C1 segment of cervical spinal cord (tissue), 14 donors: ENCODE results near the gene POLR1A.
"Not testable (repeated sequence)": the region's sequence is repeated elsewhere in the genome, so short reads cannot be mapped to it uniquely, and the experiment has no call there.

Source experiments
- DNase-seq, 14 donors: peaks; one replicate each; lab custom pipeline; 2025; lab: John Stamatoyannopoulos, UW

Gene POLR1A

DNA sequence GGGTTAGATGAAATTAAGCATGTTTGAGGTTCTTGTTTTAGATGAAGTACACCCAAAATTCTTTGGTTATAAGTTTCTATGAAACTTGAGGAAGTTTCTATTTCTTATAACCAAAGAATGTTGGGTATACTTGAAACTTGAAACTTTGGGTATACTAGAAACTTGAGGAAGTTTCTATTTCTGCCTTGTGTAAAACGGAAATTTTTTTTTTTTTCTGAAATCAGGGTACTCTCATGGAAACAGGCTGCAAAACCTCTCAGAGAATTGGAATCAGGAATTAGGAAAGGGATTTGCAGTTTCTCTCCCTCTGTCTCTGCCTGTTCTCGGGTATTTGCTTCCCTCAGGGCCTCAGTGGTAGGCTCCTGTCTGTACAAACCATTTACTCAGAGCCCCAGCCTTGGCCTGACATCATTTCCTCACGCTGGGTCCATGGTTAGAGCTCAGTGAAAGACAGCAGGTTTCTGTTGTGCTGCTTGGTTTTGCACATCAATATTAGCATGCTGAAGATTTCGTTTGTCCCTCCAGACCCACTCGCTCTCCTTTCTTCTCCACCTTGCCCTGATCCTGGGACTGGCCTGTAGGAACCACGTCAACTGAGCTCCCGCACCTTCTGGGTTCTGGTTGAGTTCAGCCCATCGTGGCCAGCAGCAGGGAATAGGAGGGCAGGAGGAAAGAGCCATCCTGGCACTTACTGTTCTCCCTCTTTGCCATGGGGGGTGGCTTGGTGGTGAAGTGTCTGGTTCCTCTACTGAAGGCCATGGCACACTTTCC lies 106.4 kb downstream of the POLR1A start:
- DNase-seq: peak in 2 of 14 donors; percentile 10 to 17

DNA sequence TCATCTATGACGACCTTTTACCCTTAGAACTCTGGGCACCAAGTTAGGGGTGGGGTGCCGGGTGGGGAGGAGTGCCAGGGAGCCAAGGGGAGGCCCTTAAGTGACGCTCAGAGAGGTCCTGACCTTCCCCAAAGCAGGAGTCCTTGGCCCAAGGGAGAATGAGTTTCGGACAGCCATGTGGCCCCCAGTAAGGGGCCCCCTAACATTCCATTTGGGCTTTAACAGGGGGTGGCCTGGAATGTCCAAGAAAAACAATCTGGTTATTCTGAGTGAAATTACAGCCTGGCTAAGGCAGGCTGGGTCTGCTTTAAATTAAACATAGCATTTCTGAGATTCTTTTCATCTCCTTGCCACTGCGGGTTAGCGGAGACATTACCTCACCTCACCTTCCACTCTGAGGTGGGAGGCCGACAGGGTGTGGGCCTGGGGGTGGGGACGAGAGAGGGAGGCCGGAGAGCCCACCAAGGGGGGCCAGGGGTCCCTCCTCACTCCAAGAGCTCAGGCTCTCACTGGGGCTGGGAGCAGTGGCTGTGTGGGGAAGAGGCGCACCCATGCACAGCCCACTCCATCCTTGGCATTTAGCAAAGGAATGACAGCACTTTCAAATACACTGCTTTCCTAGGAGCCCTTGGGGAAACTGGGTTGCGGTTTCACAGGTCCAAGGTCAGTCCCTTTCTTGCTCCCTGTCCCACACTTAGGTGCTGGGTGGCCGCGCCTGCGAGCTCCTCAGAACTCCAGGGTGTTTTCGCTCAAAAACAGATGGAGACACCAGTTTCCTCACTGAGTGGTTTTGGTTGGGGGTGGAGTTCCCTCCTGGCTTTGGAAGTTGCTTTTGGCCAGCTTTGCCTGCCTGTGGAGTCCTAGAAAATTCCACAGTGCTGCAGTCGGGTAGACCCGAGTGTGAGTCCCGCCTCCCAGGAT lies 107.4 kb downstream of the POLR1A start:
- peak in 2 of 14 donors; percentile 17 to 21 for DNase-seq

DNA sequence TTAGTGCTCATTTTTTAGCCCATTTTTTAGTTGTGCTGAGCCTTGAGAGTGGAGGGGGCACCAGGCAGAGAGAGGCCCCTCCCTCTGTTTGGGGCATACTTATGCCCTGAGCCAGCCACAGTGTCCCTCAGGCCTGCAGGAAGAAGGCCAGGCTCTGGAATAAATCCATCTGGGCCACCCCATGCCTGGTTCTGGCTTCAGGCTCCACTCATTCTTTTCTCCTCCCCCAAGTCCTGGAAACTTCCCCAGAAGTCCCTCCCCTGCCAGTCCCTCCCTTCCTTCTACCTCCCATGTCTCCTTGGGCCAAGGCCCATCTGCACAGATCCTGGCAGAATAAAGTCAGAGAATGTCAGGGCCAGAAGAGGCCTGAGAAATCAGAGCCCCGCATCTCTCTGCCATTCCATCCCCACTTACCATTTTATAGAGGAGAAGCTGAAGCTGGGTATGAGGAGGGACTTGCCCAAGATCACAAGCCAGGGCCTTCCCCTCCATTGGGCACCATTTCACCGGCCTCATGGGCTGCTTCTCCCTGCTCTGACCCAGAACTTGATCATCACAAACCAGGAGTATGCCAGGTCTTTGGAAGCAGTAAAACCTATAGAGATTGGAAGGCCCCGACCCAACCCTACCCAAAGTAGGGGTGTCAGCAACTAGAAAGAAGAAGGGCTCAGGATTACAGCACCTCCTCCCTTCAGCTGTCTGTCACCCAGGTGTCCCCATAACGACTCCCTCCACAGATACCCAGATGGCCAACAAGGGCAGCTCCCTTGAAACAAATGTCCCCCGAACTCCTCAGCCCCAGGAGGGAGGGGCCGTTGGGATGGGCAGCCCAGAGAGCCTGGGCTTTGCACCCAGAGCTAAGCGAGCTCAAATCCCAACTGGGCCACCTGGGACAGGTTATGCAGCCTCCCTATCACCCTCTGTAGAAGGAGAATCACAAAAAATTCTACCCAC lies 108.4 kb downstream of the POLR1A start:
- DNase-seq: peak in 10 of 14 donors; percentile 23 to 91 (median 58)

DNA sequence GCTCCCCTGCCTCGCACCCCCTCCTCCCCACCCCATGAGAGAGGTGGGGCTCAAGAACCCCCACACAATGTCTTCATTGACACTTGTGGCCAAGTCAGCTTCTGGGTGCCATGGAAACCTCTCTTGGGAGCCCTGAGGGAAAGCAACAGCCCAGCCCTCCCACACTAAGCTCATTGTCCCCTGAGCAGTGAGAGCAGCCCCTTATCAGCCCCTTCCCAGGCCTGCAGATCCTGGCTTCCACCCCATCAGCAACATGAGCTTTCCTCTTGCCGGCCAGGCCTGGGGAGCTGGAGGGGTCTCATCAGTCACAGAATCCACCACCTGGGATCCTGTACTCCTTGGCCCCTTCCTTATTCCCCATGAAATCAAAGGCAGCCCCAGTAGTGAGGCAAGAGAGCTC lies 109.1 kb downstream of the POLR1A start:
- peak in 6 of 14 donors; percentile 24 to 59 (median 38) for DNase-seq

DNA sequence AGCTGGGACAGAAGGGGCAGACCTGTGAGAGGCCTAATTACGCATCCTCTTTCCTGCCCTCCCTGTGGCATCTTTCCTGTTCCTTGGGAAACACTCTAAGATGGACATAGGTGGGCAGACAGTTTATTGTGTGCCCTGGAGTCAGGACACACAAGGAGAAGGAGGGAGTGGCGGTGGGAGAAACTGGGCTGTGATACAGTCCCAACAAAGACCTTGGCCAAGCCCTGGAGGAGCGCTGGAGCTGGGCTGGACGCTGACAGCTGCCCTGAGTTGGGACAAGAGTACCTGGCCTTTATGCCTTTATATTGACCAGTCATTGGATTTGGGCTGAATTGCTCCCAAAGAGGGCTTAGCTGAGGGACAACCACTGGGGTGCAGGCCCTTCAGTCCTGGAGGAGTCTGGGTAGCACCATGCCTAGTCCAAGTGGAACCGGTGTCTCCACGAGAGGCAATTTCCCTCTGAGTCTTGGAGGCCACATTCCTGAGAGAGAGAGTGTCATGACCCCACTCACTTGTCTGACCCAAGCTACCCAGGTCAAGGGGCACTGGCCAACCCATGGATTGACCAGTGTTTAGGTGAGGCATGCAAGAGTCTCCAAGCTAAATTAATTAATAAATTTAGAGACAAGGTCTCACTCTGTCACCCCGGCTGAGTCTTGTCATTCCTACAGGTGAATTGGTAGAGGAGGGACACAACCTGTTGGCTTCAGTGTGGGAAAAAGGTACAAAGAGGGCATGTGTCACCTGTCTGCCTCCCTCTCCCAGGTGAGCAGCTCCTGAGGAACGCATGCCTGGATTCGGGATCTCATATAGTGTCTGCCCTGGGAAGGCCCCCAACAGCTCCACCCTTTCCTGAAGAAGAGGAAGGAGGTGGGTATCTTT lies 109.8 kb downstream of the POLR1A start:
- no peak for DNase-seq

DNA sequence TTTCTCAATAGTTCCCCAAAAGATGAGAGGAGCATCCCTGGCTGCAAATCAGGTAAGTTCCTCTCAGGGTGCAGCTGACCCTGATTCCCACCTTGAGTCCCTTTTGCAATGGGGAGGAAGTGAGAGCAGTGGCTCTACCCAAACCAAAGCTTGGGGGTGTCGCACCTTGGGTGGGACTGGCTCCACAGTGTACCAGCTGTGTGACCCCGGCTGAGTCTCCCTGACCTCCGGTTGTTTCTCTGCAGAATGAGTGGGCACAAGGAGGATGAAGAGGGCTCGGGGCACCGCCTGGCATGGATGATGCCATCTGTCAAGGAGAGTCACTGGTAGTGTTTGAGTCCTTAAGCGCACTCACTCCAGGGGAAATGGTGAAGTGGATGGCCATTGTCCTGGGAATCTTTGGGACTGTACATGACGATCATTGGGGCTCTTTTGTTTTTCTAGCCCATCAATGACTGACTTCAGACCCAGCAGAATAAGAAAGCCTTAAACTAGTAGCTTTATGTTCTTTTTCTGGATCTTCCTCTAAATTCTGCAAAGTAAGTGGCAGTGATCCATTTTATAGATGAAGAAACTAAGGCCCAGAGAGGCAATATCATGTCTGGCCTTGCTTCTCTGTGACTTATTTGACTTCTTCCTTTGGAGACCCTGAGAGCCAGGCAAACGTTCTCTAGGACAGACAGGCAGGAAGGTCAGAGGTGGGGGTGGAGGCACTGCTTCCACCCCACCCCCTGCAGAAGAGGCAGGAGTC lies 110.6 kb downstream of the POLR1A start:
- DNase-seq: no peak

DNA sequence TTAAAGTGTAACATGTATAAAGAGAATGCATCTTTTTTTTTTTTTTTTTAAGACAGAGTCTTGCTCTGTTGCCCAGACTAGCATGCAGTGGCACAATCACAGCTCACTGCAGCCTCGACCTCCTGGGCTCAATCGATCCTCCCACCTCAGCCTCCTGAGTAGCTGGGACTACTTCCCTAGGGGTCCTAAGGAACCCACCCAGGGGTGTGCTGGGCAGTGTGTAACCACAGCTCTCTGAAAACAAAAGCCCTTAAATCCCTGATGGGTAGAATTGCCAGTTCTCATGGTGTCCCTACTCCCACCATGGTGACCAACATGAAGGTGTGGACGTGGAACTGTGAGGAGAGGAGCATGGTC lies 111.3 kb downstream of the POLR1A start:
- DNase-seq: no peak

DNA sequence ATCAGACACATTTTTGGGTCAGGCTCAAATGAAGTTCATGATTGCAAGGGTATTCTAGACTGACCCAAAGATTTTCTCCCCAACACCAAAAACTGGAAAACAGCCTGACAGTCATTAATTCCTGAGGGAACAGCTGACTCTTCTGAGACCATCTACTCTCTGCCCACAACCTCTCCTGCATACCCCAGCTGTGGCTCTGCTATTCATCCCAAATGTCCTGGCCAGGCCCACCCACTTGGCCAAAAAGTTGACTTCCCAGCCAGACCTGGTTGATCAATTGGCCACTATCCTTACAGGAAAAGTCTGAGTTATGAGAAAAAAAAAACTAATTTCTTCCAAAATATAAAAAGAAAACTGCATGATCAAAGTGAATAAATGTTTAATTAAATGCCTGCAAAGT lies 113.1 kb downstream of the POLR1A start:
- DNase-seq: no peak

DNA sequence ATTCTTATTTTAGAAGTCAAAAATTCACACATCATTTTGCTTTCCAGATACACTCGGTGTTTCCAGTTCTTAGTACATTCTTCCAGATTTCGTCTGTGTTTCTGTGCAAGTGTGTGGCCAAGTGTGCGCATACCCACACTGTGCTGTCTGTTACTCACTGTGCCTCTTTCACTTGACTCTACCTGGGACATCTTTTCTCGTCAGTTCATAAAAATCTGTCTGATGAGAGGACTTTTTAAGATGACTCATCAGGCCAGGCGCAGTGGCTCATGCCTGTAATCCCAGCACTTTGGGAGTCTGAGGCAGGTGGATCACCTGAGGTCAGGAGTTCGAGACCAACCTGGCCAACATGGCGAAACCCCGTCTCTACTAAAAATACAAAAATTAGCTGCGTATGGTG lies 113.6 kb downstream of the POLR1A start:
- DNase-seq: not testable (repeated sequence)

DNA sequence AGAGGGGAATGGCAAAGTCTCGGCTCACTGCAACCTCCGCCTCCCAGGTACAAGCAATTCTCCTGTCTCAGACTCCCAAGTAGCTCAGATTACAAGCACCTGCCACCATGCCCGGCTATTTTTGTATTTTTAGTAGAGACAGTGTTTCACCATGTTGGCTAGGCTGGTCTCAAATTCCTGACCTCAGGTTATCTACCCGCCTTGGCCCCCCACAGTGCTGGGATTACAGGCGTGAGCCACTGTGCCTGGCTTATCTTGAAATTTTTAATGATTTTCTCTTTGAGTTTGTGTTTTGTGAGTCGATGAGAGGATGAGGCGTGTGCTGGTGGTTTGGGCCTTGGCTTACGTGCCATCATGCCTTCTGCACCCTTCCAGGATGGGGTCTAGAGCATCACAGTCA lies 115.6 kb downstream of the POLR1A start:
- DNase-seq: no peak

DNA sequence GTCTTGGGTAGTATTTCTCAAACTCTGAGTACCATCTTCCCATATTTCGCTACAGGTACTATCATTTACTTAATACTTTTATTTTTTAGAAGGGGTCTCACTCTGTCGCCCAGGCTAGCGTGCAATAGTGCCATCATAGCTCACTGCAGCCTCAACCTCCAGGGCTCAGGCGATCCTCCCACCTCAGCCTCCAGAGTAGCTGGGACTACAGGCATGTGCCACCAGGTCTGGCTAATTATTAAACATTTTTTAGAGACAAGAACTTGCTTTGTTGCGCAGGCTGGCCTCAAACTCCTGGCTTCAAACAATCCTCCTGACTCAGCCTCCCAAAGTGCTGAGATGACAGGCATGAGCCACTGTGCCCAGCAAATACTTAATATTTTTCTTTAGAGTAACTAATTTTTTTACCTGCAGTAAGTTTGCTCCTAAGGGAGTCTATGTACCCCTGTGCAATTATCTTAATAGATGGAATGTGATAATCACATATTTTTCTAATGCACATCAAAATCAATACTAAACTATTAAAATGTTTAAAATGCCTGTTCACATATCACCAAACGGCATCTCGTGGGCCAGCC lies 116.3 kb downstream of the POLR1A start:
- no peak for DNase-seq

DNA sequence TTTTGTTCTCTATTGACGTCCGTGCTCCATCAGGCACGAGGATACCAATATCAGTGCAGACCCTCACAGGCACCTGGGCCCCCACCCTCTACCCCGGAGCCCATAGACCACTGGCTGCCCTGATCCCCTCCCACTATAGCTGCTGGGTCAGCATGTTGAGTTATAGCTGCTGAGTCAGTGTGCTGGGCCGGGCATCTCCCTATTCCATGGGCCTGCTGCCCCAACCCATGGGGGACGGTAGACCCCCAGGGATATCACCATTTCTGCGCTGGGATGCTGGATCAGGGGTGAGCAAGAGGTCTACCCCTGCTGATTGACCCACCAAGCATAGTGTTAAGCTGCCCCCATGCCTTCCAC lies 116.8 kb downstream of the POLR1A start:
- no peak for DNase-seq

DNA sequence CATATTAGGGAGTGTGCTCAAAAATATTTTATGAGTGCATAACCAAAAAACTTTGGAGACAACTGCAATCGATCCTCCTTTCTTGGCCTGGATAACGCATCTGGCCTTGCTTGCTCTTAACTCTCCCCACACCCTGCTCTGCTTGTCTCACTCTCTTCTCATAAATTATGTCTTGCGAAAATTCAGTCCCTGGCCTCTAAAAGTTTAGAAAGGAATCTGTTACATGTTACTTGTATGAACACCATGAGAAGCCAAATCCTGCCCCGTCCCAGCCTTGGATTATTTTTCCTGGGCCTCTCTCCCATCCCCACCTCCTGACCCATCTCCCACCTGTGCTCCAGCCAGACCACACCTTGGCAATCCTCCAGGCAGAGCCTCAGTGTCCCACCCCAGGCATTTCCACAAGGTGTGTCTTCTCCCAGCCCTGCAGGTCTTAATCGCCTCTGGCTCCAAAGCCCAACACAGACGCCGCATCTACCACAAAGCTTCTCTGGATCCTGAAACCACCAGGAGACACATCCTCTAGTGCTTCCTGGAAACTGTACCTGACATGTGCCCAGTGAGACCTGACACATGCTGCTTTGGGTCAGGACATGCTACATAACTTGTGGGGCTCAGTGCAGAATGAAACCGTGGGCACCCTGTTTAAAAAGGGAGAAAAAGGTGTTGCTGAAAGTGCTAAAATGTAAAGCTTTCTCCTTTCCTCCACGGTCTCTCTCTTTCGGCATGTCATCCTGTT lies 117.3 kb downstream of the POLR1A start:
- DNase-seq: no peak

DNA sequence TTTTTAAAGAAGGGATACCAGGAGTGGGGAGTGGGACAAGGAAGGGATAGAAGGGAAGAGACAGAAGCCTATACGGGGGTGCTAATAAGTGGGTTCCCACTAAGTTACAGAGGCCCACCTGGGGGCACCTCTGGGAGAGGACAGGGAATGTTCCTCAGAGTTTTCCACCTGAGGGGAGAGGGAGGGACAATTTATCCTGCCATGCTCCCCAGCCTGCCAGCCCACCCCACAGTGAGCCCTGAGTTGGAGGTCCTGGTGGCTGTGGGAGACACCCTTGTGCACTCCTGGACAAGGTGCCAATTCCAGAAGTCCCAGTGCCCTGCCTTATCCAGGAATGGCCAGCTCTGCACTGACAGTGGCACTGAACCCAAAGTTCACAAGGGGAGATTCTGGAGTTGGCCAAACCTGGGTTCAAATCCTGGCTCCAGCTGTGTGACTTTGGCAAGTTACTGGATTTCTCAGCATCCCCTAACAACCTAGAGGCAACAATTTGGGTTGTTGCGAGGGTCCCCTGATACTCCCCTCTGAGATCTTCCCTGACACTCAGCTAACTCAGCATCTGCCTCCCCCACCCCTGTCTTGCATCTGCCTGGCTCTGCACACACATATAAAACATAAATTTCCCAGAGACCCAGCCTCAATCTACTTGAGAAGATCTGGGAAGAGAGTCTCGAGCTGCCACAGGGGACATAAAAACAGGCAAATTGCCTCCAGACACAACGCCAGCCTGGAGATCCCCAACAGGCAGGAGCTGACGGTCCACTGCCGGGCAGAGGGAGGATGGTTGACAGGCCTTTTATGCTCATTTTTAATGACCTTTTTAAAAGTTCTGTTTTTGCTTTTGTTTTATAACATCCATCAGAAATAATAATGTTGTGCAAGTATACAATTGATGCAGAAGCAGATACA lies 118.2 kb downstream of the POLR1A start:
- DNase-seq: no peak

DNA sequence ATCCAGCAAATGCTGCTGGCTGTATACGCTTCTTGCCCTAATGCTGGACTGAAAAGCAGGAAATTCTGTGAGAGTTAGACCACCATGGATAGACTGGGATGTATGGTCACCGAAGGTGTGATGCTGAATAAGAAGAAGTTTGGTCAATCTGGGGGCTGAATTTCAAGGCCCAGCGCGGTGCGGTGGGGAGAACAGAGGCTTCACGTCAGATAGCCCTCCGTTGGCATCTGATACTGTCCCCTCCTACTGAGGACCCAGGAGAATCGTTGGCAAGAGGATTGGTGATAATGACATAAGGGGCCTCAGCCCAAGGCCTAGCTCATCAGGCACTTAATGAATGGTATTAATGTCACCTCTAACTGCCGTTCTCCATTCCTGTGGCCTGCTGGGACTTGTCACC lies 119.6 kb downstream of the POLR1A start:
- DNase-seq: no peak

DNA sequence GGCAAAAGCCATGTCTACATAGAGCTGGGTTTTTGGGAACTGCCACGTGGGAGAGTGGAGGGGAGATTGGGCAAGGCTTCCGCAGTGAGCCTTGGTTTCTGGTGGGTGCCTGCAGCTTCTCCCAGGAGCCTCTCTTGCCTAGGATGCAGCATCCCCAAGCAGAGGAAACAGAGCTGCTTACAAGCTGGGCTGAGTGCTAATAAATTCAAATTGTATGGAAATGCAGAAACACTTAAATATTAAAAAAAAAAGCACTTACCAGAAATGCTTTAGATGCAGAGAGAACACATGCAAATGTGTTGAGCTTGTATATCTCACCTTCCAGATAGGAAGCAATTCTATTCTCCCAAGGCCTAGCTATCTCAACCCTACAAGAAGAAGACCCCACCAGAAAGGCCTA lies 120.9 kb downstream of the POLR1A start:
- no peak for DNase-seq

DNA sequence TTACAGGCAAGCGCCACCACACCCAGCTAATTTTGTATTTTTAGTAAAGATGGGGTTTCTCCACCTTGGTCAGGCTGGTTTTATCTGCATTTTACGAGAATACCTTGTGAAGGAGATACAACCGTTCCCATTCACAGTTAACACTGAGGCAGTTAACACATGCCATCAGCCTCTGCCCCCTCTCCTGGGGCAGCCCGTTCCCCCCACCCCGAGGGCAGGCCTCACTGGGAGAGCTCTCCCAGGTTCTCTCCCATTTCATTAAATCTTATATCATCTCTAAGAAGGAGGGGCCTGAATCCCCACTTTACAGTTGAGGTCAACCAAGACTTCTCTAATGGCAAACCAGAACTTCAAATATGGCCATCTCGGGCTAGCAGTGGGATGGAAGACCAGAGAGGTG lies 121.9 kb downstream of the POLR1A start:
- DNase-seq: no peak
